ENCODE results near the gene PRPF31.

The PRPF31 gene

DNA sequence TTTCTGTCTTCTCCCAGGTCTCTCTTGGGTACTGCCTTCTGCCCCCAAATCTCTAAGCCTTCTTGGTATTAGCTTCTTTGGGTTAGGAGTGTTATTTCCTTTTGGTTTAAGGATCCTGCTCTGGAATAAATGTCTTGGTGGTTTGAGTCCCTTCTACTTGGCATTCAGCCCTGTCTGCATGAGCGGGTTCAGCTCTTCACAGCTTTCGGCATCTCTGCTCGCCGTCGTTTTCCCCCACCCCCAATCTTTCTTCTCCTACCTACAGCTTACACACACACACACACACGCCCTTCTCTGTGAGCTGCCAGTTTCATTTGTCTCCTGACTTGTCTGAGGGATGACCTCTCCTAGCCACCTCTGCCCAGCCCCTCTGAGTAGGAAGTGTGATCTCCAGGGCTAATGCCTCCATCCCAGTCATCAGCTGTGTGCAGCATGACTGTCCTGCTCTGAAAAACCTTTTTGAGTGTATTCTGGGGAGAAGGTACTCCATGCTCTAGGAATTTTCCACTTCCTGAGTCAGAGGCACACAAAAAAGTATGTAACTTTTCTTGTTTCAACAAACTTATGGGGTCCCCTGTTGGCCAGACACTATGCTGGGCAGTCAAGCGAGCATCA lies 26.7 kb downstream of the PRPF31 start:
- DNase-seq (ENCODE audit: low read depth) = no peak

DNA sequence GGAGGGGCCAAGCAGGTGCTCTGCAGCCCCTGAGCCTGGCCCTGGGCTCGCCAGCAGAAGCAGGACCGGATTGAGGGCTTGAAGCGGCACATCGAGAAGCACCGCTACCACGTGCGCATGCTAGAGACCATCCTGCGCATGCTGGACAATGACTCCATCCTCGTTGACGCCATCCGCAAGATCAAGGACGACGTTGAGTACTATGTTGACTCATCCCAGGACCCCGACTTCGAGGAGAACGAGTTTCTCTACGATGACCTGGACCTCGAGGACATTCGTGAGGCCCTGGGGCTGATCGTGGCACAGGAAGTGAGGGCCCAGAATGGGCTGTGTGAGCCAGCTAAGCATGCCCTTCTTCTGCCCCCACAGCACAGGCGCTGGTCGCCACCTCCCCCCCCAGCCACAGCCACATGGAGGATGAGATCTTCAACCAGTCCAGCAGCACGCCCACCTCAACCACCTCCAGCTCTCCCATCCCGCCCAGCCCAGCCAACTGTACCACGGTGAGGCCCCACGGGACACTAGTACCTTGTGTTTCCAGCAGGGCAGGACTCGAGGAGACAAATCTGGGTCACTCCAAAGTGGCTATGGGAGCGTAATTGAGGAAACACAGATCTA lies 30.1 kb downstream of the PRPF31 start:
- DNase-seq (ENCODE audit: low read depth) = no peak

DNA sequence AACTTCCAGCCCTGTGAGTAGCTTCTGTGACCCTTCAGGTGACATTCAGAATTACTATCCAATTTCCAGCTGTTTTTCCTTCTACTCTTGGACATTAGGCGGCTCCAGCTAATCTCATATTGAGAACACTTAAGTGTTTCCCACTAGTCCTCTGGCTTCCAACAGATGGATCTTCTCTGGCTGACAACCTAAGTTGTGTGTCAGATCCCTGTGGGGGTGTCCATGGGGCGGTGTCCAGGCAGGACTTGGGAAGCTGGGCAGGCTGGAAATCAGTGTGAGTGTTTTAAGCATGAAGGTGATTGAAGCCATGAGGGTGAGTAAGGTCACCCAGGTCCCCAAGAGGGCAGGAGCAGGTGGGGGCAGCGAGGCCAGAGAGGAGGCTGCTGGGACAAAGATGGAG lies 32.1 kb downstream of the PRPF31 start:
- DNase-seq (ENCODE audit: low read depth) = no peak

DNA sequence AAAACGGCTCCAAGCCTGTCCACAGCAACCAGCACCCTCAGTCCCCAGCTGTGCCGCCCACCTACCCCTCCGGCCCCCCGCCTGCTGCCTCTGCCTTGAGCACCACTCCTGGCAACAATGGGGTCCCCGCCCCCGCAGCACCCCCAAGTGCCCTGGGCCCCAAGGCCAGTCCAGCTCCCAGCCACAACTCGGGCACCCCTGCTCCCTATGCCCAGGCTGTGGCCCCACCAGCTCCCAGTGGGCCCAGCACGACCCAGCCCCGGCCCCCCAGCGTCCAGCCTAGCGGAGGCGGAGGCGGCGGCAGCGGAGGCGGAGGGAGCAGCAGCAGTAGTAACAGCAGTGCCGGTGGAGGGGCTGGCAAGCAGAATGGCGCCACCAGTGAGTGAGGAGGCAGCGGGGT lies 32.6 kb downstream of the PRPF31 start:
- no peak for DNase-seq (ENCODE audit: low read depth)

DNA sequence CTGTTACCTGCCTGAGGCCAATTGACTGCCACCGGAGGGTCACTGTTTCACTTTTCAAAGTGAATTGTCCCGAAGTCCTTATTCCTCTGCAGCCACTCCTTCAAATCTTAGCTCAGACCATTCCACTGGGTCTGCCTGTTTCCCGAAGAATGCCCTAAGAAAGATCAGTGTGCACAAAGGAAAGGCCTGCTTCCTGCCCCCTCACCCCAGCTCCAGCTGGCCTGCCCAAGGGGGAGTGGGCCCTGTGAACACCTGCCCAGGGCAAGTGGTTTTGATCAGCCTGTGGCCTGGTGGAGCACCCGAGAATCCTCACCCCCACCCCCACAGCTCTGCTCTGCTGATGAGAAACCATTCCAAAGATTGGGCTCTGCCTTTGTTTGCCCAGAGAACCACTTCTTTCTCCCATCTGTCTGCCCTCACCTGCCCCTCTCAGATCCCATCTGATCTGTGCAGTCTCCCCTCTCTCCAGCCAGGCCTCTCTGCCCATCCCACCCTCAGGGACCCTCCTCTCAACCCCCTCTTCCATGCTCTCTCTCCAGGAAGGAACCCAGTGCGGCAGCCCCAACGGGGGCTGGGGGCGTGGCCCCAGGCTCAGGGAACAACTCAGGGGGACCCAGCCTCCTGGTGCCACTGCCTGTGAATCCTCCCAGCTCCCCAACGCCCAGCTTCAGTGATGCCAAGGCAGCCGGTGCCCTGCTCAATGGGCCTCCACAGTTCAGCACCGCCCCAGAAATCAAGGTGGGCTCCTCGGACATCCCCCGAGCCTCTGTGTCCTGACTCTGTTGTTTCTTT lies 33.7 kb downstream of the PRPF31 start:
- DNase-seq (ENCODE audit: low read depth) = no peak

DNA sequence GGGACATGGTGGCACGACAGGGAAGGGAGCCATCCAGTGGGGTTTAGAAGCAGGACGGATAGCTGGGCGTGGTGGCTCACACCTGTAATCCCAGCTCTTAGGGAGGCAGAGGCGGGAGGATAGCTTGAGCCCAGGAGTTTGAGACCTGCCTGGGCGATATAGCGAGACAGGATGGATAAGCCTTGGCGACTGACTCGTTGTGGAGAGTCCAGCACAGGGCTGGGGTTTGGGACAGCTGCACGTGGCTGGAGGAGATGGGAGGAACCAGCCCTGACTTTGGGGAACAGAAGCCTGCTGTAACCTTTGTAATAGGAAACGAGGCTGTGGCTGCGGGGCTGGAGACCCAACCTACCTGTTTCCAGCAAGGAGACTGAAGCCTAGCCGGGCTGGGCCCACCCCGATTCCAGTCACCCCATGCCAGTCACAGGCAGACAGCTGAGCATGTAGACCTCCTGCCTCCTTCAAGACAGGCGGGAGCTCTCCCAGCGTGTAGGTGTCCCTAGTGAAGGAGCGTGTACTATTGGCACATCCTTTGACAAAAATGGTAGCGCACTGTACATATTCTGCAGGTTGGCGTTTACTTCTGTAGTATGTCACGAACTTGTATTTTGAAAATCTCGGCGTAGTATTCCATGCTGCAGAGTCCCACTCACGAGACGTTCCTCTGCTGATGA lies 35.9 kb downstream of the PRPF31 start:
- DNase-seq (ENCODE audit: low read depth) = no peak

DNA sequence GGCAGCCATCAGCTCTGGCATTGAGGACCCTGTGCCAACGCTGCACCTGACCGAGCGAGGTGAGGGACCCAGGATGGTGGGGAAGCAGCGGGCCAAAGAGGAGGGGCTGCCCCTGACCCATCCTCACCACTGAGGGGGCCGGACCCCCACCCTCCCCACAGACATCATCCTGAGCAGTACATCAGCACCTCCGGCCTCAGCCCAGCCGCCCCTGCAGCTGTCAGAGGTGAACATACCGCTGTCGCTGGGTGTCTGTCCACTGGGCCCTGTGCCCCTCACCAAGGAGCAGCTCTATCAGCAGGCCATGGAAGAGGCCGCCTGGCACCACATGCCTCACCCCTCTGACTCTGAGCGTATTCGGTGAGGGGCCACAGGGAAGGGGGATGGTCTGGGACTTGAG lies 36.7 kb downstream of the PRPF31 start:
- no peak for DNase-seq (ENCODE audit: low read depth)

DNA sequence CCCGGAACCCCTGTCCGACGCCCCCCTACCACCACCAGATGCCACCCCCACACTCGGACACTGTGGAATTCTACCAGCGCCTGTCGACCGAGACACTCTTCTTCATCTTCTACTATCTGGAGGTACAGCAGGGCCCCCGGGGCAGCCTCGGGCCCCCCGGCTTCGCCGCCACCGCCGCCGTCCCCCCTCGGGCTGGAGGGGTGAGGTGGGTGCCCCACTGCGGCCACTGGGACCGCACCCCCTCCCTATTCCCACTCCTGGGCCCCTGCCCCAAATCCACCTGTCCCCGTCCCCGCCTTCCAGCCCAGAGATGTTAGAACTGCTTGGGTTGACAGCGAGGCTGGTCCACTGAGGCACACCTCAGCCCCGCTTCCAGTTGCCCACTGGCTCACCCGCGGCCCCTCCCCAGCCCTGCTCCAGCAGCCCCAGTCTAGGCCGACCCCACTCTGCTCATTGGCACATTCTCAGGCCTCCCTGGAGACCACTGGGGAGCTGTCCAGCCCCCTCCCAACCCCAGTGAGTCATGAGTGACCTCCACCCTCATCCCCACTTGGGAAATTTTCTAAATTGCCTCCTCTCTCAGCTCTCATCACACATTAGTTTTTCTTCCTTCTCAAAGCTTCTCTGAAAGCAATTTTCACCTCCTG lies 37.4 kb downstream of the PRPF31 start:
- DNase-seq (ENCODE audit: low read depth) = no peak

DNA sequence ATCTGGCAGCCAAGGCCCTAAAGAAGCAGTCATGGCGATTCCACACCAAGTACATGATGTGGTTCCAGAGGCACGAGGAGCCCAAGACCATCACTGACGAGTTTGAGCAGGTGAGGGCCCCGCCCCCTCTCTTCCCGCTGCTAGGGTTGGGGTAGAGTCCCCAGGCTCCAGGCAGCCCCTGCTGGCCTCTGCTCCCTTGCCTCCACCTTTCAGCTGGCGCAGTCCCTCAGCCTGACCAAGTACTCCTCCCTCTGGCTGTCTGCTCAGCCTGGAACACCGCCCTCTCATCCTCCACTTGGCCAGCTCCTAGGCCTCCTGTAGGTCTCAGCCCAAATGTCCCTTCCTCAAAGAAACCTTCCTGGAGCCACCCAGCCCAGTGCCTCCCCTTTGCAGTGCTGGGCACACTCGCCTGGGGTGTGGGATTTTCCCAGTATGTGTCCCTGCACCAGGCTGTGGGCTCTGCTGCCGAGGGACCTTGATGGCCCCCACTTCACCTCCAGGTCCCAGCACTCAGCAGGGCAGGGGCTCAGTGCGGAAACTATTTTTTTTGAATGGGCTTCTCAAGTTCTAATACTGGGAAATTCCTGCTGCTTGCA lies 38.3 kb downstream of the PRPF31 start:
- no peak for DNase-seq (ENCODE audit: low read depth)

DNA sequence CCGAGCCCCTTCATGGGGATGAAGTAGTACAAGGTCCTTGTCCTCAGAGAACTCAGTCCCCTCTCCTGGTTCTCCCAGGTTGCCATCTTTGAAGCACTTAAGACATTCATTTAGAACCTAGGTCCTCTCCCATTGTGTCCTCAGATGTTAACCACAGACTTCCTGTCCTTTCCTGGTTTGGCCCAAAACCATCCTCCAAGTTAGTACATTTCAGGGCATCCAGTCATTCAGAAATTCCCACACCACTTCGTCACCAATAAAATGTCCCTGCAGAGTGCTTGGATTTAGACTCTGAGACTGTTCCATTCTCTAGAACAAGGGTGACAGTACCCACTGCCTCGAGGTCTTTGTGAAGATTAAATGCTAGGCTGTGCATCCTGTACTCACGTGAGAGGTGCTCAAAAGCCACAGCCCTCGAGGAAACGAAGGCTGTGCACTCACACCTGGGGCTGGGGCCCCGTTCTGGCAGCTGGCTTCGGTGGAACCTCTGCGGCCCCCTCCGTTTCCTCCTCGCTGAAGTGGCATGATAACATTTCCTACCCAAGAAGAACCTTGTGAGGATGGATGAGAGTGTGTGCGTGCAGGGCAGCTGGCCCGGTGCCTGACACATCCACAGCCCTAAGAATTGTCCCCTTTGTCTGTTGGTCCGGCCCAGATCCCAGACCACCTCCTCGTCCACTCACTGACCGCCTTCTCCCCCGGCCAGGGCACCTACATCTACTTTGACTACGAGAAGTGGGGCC lies 39.2 kb downstream of the PRPF31 start:
- DNase-seq (ENCODE audit: low read depth) = no peak

DNA sequence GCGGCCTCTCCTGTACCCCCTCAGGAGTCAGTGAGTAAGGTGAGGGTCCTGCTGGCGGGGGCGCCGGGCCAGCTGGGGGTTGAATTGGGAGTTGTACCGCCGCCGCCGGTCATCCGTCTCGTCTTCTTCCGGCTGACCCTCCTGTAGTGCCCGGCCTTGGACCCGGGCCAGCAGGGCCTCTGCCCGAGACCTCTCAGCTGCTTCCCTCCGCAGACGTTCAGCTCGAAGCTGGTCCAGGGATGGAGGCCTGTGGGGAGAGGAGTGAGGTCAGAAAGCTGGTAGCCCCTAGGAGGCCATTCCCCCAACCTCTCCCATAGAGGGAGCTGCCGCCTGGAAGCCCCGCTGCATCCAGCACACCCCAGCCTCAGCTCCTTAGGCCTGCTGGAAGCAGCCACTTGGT lies 40.1 kb downstream of the PRPF31 start:
- DNase-seq (ENCODE audit: low read depth) = no peak

DNA sequence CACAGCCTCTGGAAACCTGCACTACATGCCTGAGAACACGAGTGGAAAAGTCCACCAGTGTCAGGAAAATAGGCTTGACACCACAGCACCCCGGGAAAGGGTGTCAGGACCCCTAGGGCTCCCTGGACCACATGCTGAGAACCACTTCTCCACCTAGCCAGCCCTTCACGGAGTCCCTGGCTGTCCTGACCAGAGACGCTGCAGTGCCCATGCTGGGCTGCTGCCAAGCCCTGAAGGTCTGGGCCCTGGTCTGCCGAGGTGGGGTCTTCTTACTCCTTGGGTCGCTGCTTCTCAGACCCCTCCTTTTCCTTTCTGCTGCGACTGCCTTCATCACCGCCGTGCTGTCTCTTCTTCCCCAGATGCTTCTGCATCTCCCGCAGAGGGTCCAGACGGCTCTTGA lies 40.9 kb downstream of the PRPF31 start:
- DNase-seq (ENCODE audit: low read depth) = no peak

DNA sequence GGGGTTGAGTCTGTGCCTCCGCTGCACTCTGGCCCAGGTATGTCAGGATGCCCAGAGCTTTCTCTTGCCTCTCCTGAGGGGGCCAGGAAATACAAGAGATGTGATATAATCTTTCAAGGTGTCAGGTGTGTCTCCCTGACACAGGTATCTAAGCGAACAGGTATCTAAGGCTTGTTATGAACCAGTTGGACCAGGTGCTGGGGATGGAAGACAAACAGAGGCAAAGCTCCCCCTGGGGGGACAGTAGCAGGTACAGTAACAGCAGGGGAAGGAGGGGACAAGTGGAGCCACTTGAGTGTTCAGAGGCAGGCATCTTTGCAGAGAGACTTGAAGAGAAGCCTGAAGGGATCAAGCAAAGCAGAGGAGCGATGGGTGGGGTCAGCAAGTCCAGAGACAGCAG lies 41.4 kb downstream of the PRPF31 start:
- DNase-seq (ENCODE audit: low read depth) = no peak

DNA sequence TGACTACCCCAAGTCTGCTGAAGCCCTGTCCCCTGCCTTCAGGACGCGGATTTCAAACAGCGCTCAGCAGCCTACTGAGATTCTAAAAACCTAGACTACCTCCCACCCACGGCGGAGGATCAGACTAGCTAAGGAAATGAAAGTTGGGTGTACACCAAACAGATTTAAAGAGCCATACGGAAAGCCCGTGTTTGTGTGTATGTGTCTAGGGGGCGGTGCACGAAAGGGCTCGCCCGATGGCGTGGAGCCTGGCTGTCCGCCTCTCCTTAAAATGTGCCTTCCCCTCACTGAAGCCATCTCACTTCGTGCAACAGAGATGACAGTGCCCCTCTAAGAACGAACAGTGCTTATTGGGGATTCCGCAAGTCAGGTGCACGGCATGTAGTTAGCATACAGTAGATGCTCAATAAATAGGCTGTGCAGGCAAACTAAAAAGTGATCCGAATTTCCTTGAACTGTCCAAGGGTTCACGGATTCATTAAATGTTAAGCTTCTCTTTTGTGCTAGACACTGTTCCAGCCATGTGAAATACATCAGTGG lies 43.3 kb downstream of the PRPF31 start:
- DNase-seq (ENCODE audit: low read depth) = no peak

DNA sequence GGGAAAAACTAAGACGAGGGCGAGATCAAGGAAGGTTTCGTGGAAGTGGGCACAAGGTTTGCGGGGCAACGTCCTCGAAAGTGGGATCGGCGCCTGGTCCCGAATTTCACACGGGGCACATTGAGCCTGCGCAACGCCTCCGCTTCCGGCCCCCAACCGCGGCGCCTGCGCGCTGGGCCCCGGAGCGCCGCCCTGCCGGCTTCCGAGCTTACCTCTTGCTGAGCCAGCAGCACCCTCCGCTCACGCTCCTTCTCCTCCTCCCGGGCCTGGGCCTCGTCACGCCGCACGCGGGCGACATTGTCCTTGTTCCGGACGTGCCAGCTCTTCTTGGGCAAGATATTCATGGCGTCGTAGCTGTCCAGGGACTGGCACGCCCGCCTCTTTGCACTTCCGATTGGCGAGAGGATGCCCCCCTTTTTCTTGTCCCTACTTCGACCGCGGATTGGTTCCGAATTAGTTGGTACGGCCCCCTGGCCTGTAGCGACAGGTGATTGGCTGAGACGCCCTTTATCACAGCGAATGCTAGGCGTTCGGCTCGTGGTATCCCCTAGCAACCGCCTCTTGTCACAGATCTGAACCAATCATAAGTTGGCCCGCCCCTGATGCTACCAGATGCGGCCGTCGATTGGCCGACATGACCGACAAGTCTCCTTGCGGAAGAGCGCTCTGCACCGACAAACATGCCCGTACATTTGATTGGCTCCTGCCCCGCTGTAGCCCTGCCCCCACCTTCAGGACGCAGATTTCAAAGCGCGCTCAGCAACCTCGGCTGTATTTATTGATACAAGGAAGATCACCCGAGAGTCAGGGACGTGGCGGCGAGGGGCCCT lies 44.0 kb downstream of the PRPF31 start, which contains the start of gene LENG1:
Gene LENG1 (minus strand): TSS at position 370 of the 830 bp plus-strand sequence. CDS start 26 bp downstream, at position 344.
- peak; percentile 95 for DNase-seq (ENCODE audit: low read depth)

DNA sequence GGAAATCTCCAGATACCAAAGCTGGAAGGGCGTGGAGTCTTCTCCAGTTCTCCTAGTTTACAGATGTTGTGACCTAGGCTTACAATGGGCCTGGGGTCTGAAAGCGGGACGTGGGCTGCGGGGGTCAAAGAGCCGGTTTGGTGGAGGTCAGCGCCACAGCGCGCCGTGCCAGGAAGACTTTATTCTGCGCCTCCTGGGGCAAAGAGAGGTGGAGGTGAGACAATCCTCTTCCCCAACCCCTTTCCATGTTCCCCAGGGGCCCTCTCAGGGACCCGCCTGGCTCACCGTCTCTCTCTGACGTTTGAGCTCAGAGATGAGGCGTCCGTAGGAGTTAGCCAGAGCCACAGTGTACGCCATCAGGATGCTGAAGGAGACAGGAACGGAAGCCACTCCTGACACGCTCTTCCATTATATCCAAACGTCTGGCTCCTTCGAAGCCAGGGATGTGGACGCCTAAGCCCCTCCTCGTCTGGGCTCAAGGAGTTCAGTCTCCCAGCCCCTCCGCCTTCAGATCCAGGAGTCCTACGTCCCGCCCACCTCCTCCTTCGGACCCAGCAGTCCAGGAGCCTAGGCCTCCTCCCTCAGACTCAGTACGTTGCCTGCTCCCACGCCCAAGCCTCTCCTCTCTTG lies 44.7 kb downstream of the PRPF31 start:
- DNase-seq (ENCODE audit: low read depth) = no peak

DNA sequence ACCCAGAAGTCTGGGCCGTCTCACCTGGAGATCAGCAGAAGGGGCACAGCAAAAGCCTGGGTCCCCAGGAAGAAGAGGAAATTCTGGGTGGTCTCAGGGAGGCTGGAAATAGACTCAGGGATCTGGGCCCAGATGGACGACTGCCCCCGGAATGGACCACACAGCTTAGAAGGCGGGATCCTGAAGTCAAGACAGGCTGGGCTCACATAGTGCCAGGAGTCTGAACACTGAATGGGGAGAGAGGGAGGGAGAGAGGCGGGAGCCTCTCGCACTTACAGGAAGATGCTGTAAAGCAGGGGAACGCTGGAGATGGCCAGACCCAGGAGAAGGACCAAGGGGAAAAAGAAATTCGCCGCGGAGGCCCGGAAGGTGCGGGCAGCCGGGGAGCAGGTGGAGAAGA lies 45.3 kb downstream of the PRPF31 start:
- no peak for DNase-seq (ENCODE audit: low read depth)

DNA sequence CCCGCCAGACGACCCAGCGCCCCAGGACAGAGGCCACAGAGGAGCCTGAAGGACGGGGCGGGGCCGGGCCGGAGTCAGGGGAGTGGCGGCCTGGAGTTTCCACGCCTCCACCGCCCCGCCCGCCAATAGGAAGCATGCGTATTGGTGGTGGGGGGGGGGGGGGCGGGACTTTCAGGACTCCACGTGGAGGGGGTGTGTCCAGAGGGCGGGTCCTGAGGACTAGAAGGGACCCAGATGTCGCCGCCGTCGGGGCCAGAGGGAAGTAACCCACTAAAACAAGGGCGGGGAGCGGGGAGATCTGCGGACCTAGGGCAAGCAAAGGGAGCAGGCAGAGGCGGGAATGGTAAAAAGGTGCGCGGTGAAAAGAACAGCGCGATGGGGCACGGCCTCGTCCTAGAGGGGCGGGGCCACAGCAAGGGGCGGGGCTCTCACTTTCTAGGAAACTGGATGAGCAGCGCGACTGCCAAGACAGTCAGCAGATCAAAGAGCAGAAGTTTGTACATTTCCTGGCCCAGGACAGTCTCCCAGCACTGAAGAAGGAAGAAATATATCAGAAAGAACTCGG lies 46.8 kb downstream of the PRPF31 start:
- DNase-seq (ENCODE audit: low read depth) = peak; percentile 75

DNA sequence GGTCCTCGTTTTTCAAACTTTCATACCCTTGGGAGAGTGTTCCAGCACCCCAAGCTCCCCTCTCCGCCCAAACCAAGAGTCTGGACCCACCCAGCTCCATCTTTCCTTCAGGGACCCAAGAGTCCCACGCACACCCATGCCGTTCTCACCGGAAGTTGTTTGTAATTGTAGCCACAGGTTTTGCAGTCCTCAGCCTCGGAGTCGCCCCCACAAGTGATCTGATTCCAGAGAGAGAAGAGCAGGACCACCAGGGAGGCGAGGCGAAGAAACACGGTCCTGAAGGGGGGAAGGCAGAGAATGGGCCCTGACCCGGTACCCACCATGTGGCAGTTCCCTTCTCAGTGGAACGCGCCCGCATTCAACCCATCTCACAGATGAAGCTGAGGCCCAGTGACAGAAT lies 47.3 kb downstream of the PRPF31 start:
- DNase-seq (ENCODE audit: low read depth) = no peak
